ENCODE measurements around the gene OR5AK2. TPM values are rescaled to one million over a fixed set of nuclear protein-coding genes. Genes with fewer than 3 reads are reported as not detected.

The OR5AK2 gene
- total and polyA plus RNA-seq, 8 donors = 0.55 TPM; not detected in 7

GRCh38 chr11:56990702-56991101 lies 2.0 kb downstream of the OR5AK2 start:
- Histone ChIP-seq H3K27ac (no peak overlapping the region), H3K9me3 (peaks cover 0 to 24% (median 21%) of the 10 kb centered on the region in 4 donors), H3K4me3 (no peak overlapping the region), H3K27me3 (no peaks in the 10 kb centered on the region), H3K4me1 (no peaks in the 10 kb centered on the region), H3K36me3 (no peaks in the 10 kb centered on the region)
- TF ChIP-seq POLR2AphosphoS5 (IDR thresholded peaks at IDR 0.05) = no peak
- no peak for DNase-seq
- WGBS, 5 donors = 74 to 87% (median 79%) methylated on average over 2 of the region's 2 CpGs
- intact Hi-C loops (cut with DNase I; ENCODE audit: low total_unique reads) = no loop called here

- no peak for TF ChIP-seq CTCF (IDR thresholded peaks at IDR 0.05)
- TF ChIP-seq POLR2AphosphoS5 (IDR thresholded peaks at IDR 0.05) = no peak
- TF ChIP-seq POLR2A (IDR thresholded peaks at IDR 0.05) = no peak
- TF ChIP-seq EP300 (IDR thresholded peaks at IDR 0.05) = no peak
- H3K27ac ChIP-seq = no peak overlapping the region
- H3K4me3 ChIP-seq = no peak overlapping the region
- no peaks in the 10 kb centered on the region for H3K4me1 ChIP-seq
- DNase-seq = no peak
- no peaks in the 10 kb centered on the region for H3K36me3 ChIP-seq
- H3K27me3 ChIP-seq = no peaks in the 10 kb centered on the region
- H3K9me3 ChIP-seq = peaks cover 0 to 43% (median 27%) of the 10 kb centered on the region in 4 donors
- intact Hi-C loops (cut with DNase I; ENCODE audit: low total_unique reads) = no loop called here
Measured at GRCh38 chr11:56994532-56994931, 5.8 kb downstream of the OR5AK2 start.

- TF ChIP-seq POLR2AphosphoS5 (IDR thresholded peaks at IDR 0.05) = no peak
- TF ChIP-seq CTCF (IDR thresholded peaks at IDR 0.05) = no peak
- TF ChIP-seq POLR2A (IDR thresholded peaks at IDR 0.05) = no peak
- TF ChIP-seq EP300 (IDR thresholded peaks at IDR 0.05) = no peak
- intact Hi-C loops (cut with DNase I; ENCODE audit: low total_unique reads) = no loop called here
- Histone ChIP-seq H3K27me3 (no peaks in the 10 kb centered on the region), H3K9me3 (peaks cover 0 to 24% (median 14%) of the 10 kb centered on the region in 4 donors), H3K4me3 (no peak overlapping the region), H3K27ac (no peak overlapping the region), H3K4me1 (no peaks in the 10 kb centered on the region), H3K36me3 (no peaks in the 10 kb centered on the region)
- WGBS, 5 donors = 77 to 82% (median 82%) methylated on average over 14 of the region's 14 CpGs
- no peak for DNase-seq
Measured at GRCh38 chr11:57001674-57002401, 13.1 kb downstream of the OR5AK2 start.

- 81 to 90% (median 88%) methylated on average over 3 of the region's 3 CpGs for WGBS, 5 donors
Measured at GRCh38 chr11:57008373-57008772, 19.7 kb downstream of the OR5AK2 start.

More at GRCh38 chr11:57008373-57008772, 19.7 kb downstream of the OR5AK2 start:
- Histone ChIP-seq H3K4me1 (no peaks in the 10 kb centered on the region), H3K27me3 (no peaks in the 10 kb centered on the region), H3K36me3 (no peaks in the 10 kb centered on the region), H3K4me3 (no peak overlapping the region), H3K9me3 (no peaks in the 10 kb centered on the region), H3K27ac (no peak overlapping the region)
- no peak for DNase-seq
- TF ChIP-seq POLR2AphosphoS5 (IDR thresholded peaks at IDR 0.05) (no peak), CTCF (IDR thresholded peaks at IDR 0.05) (no peak), EP300 (IDR thresholded peaks at IDR 0.05) (no peak), POLR2A (IDR thresholded peaks at IDR 0.05) (no peak)
- intact Hi-C loops (cut with DNase I; ENCODE audit: low total_unique reads) = no loop called here

All from stomach (tissue), 9 donors.